Endothelial cell of umbilical vein (primary cell): ENCODE measurements around the gene KCNQ1OT1. TPM values are rescaled to one million over a fixed set of nuclear protein-coding genes. Genes with fewer than 3 reads are reported as not detected.

Source experiments
- BruUV-seq: library from RNA; stranded (reverse); fragments of 400-500 nt; replicated peaks from 2 replicates; lab custom pipeline; 2021; lab: Mats Ljungman, UMichigan
- CTCF ChIA-PET: fragments of 300-600, 350-600 bp; sonication (Branson Sonifier 250); formaldehyde crosslinking; loops from one replicate; lab custom pipeline; 2021; ENCODE audit warnings: antibody characterized with exemption, inconsistent platforms; lab: Charles Lee
- POLR2A ChIA-PET: fragments of 300-600, 350-600 bp; sonication (Branson Sonifier 250); formaldehyde crosslinking; loops from one replicate; lab custom pipeline; 2021; ENCODE audit warnings: antibody characterized with exemption, inconsistent platforms; lab: Charles Lee
- DNase-seq: peaks from one replicate; pipeline ENCODE4 v3.0.0-alpha.2; 2011; ENCODE audit warnings: low read depth, low spot score
- FAIRE-seq: peaks from 2 replicates; lab custom pipeline; 2011; peaks lifted over from hg19 to GRCh38; lab: Jason Lieb, UNC
- H2AFZ ChIP-seq: 2 replicates; pipeline ENCODE4 v1.6.0; 2012; ENCODE audit warnings: low read depth, low read length, control low read depth, inconsistent platforms
- H3K27ac ChIP-seq: 2 replicates; pipeline ENCODE4 v1.5.1; 2011; ENCODE audit warnings: low read depth, mild to moderate bottlenecking, control low read depth, low read length, moderate library complexity; ENCODE audit not compliant: insufficient read depth
- H3K27me3 ChIP-seq, 2 experiments: 2 replicates each; pipeline versions ENCODE4 v1.6.0 to v1.6.1; 2011; ENCODE audit warnings: low read length in 2 of 2, mixed read lengths in 1 of 2; ENCODE audit not compliant: control insufficient read depth in 2 of 2, insufficient read depth in 2 of 2
- H3K36me3 ChIP-seq, 2 experiments: 2 replicates in 1 of 2; 3 replicates in 1 of 2; pipeline ENCODE4 v1.5.1; 2011; ENCODE audit warnings: low read length in 2 of 2, mild to moderate bottlenecking in 1 of 2, moderate library complexity in 1 of 2; ENCODE audit not compliant: control insufficient read depth in 2 of 2, insufficient read depth in 2 of 2; ENCODE audit errors: extremely low read depth in 1 of 2
- H3K4me1 ChIP-seq: 3 replicates; pipeline ENCODE4 v1.5.1; 2011; ENCODE audit warnings: mild to moderate bottlenecking, low read length; ENCODE audit not compliant: control insufficient read depth, insufficient read depth; ENCODE audit errors: extremely low read depth
- H3K4me2 ChIP-seq: 2 replicates; pipeline ENCODE4 v1.6.1; 2011; ENCODE audit warnings: low read length, control low read depth, mixed read lengths; ENCODE audit not compliant: insufficient read depth
- H3K4me3 ChIP-seq, 3 experiments: fragments of 200-600 bp in 1 of 3; sonication (generic), shearing (Covaris generic) in 1 of 3; replicated peaks in 1 of 3; 2 replicates each; pipeline ENCODE4 v1.5.1; 2011 to 2016; ENCODE audit warnings: control low read depth in 3 of 3, low read length in 3 of 3, mild to moderate bottlenecking in 2 of 3, inconsistent platforms in 1 of 3, low read depth in 1 of 3, moderate library complexity in 1 of 3; ENCODE audit not compliant: insufficient read depth in 1 of 3
- H3K79me2 ChIP-seq: 2 replicates; pipeline ENCODE4 v1.6.0; 2012; ENCODE audit warnings: low read length, inconsistent platforms; ENCODE audit not compliant: control insufficient read depth, insufficient read depth
- H3K9ac ChIP-seq: replicated peaks from 2 replicates; pipeline ENCODE3; 2011; ENCODE audit warnings: low read length, control low read depth; ENCODE audit not compliant: insufficient read depth; ENCODE audit errors: extremely low read depth
- H3K9me1 ChIP-seq: replicated peaks from 3 replicates; pipeline ENCODE4 v1.6.0; 2011; ENCODE audit warnings: mild to moderate bottlenecking, low read length; ENCODE audit not compliant: control insufficient read depth, insufficient read depth; ENCODE audit errors: extremely low read depth
- H3K9me3 ChIP-seq: replicated peaks from 2 replicates; pipeline ENCODE4 v1.5.1; 2012; ENCODE audit warnings: low read length, inconsistent platforms; ENCODE audit not compliant: control insufficient read depth, insufficient read depth
- H4K20me1 ChIP-seq: replicated peaks from 2 replicates; pipeline ENCODE3; 2011; ENCODE audit warnings: mild to moderate bottlenecking, low read length; ENCODE audit not compliant: control insufficient read depth, insufficient read depth; ENCODE audit errors: extremely low read depth
- EZH2 ChIP-seq: IDR thresholded peaks from 2 replicates; pipeline ENCODE4 v1.6.1; 2012; ENCODE audit warnings: borderline replicate concordance, low read depth, mild to moderate bottlenecking, moderate library complexity, low read length, inconsistent platforms; ENCODE audit not compliant: severe bottlenecking
- FOS ChIP-seq: IDR thresholded peaks from 2 replicates; pipeline ENCODE4 v1.6.1; 2011; ENCODE audit warnings: mild to moderate bottlenecking, low read length, moderate library complexity, borderline replicate concordance; ENCODE audit not compliant: insufficient read depth
- GATA2 ChIP-seq: IDR thresholded peaks from 2 replicates; pipeline ENCODE4 v1.7.0; 2011; ENCODE audit warnings: low read depth, mild to moderate bottlenecking, moderate library complexity, mixed read lengths, low read length; ENCODE audit not compliant: insufficient read length, insufficient read depth
- JUN ChIP-seq: IDR thresholded peaks from 2 replicates; pipeline ENCODE4 v1.6.1; 2011; ENCODE audit warnings: borderline replicate concordance, low read depth; ENCODE audit not compliant: insufficient read length, insufficient read depth
- MYC ChIP-seq: IDR thresholded peaks from one replicate; pipeline ENCODE4 v1.6.1; 2011; ENCODE audit warnings: mild to moderate bottlenecking, low read depth, low read length
- POLR2A ChIP-seq: IDR thresholded peaks from 2 replicates; pipeline ENCODE4 v1.6.1; 2012; ENCODE audit warnings: low read depth, mild to moderate bottlenecking, control low read depth, low read length
- POLR2AphosphoS5 ChIP-seq: IDR thresholded peaks from 2 replicates; pipeline ENCODE4 v1.6.1; 2012; ENCODE audit warnings: low read depth, mild to moderate bottlenecking, control low read depth, low read length, moderate library complexity; ENCODE audit not compliant: insufficient read depth
- dilution Hi-C: fragments of 300-500 bp; cut with MboI; formaldehyde crosslinking; loops from one replicate; pipeline ENCODE4 v1.15.0; 2019; ENCODE audit warnings: low sequenced_read_pairs; ENCODE audit not compliant: extremely low pct_ligation_motif_present
- intact Hi-C: fragments of 100-400 bp; cut with micrococcal nuclease; formaldehyde crosslinking; loops from one replicate; pipeline ENCODE4 v1.10.0; 2022
- polyA plus RNA-seq, 4 experiments: library from polyadenylated mRNA; depleted of rRNA in 3 of 4; stranded (reverse) in 3 of 4; unstranded in 1 of 4; fragments of >200 nt; gene quantifications; 2 replicates each; pipeline versions ENCODE4 v1.2.1 to v1.2.3, GENCODE V29; 2011 to 2012; ENCODE audit warnings: missing spikeins in 1 of 4
- total RNA-seq: library from RNA; stranded (reverse); gene quantifications from 2 replicates; pipeline ENCODE4 v1.2.3, GENCODE V29; 2021
- TF ChIP-seq, protein P1 (sequence below): IDR thresholded peaks from 2 replicates; pipeline ENCODE4 v1.6.1; 2011; ENCODE audit not compliant: insufficient read depth, insufficient read length
- TF ChIP-seq, protein P2 (sequence below), 2 donors: IDR thresholded peaks; 1 replicate in 1 of 2; 2 replicates in 1 of 2; pipeline ENCODE4 v1.5.1; 2011; ENCODE audit warnings: low read length in 2 of 2, mild to moderate bottlenecking in 2 of 2, moderate library complexity in 2 of 2, control low read depth in 1 of 2, inconsistent platforms in 1 of 2, low read depth in 1 of 2; ENCODE audit not compliant: insufficient read depth in 1 of 2; ENCODE audit errors: extremely low read depth in 1 of 2

Gene KCNQ1OT1
- total and polyA plus RNA-seq, 2 donors (not counting 3 experiments of a cell fraction or from before 2014, with no cell fraction given): 0.11 to 1.8 TPM

DNA sequence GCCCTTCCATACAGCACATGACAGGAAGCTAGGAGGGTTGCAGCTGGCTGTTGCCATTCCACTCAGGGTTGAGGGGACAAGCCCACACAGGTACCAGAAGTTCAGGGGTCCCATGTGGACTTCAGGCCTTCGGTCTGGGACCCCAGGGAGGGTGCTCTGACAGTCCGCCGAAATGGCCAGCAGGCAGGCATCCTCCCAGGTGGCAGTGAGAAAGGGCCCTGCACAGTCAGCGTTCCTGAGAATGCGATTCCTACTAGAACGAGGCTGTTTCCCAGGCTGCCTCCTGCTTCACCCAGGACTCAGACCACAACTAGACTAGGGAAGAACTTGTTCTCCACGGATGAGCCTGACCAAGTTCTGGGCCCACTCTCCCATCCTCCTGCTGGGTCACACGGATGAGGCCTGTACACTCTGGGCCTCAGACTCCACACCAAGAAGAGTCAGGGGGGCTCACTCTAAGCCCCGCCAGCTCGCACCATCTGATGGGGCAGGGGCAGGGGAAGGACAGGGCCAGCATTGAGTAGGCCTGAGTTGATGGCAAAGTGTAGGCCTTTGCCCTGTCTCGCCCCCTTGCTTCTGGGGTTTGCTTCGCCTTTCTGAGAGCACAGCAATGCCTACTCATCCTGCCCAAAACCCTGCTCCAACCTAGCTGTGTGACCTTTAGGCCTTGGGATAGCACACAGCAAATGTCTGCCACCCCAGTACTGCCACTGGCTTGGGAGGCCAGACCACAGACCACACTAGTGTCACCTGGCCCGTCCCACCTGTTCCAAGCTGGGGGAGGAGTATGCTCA lies 14.0 kb downstream of the KCNQ1OT1 start:
- no peak overlapping the region for H3K4me3 ChIP-seq
- ChIA-PET POLR2A (no interaction called here), CTCF (no interaction called here)
- no peaks in the 10 kb centered on the region for H3K9me1 ChIP-seq
- H3K9ac ChIP-seq: no peak overlapping the region
- no peak overlapping the region for H3K27ac ChIP-seq
- H3K4me2 ChIP-seq: no peak overlapping the region
- dilution Hi-C loops (no loop called here), intact Hi-C loops (no loop called here)
- TF ChIP-seq POLR2AphosphoS5: no peak
- no peak for TF ChIP-seq JUN
- TF ChIP-seq, protein P1, sequence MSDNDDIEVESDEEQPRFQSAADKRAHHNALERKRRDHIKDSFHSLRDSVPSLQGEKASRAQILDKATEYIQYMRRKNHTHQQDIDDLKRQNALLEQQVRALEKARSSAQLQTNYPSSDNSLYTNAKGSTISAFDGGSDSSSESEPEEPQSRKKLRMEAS: no peak
- TF ChIP-seq EZH2: no peak
- TF ChIP-seq POLR2A: no peak
- TF ChIP-seq, protein P2, sequence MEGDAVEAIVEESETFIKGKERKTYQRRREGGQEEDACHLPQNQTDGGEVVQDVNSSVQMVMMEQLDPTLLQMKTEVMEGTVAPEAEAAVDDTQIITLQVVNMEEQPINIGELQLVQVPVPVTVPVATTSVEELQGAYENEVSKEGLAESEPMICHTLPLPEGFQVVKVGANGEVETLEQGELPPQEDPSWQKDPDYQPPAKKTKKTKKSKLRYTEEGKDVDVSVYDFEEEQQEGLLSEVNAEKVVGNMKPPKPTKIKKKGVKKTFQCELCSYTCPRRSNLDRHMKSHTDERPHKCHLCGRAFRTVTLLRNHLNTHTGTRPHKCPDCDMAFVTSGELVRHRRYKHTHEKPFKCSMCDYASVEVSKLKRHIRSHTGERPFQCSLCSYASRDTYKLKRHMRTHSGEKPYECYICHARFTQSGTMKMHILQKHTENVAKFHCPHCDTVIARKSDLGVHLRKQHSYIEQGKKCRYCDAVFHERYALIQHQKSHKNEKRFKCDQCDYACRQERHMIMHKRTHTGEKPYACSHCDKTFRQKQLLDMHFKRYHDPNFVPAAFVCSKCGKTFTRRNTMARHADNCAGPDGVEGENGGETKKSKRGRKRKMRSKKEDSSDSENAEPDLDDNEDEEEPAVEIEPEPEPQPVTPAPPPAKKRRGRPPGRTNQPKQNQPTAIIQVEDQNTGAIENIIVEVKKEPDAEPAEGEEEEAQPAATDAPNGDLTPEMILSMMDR (IDR thresholded peaks at IDR 0.05; ENCODE audit: extremely low read depth in 1 of 2, insufficient read depth in 1 of 2, low read depth in 1 of 2, low read length in 2 of 2): no peak
- TF ChIP-seq MYC: no peak
- TF ChIP-seq GATA2: no peak
- TF ChIP-seq FOS: no peak
- no peaks in the 10 kb centered on the region for H3K27me3 ChIP-seq
- H3K4me1 ChIP-seq: no peaks in the 10 kb centered on the region
- H3K9me3 ChIP-seq: no peaks in the 10 kb centered on the region
- BruUV-seq: no TSS peak
- FAIRE-seq (no peak), DNase-seq (no peak)
- H3K36me3 ChIP-seq: peaks cover 0 to 2% of the 10 kb centered on the region in 2 experiments
- H2AFZ ChIP-seq: no peak overlapping the region
- no peaks in the 10 kb centered on the region for H4K20me1 ChIP-seq
- peaks cover 9% of the 10 kb centered on the region for H3K79me2 ChIP-seq
